ENCODE measurements around the gene SRMS.
A peak's percentile ranks its signal among the peaks of the same experiment; 100 is the strongest.

SRMS gene

GRCh38 chr20:63565021-63565698 lies 17.6 kb upstream of the SRMS start:
- H2AK5ac ChIP-seq (ENCODE audit: low read depth, low read length): no peak overlapping the region
- no peak overlapping the region for H4K91ac ChIP-seq (ENCODE audit: low read depth, low read length, poor library complexity)
- no peak overlapping the region for H3K14ac ChIP-seq (ENCODE audit: low read length)
- H2AFZ ChIP-seq (ENCODE audit: low read length): no peak overlapping the region
- H3K18ac ChIP-seq (ENCODE audit: low read length): peak overlapping the region; percentile 17
- no peak overlapping the region for H3K4ac ChIP-seq (ENCODE audit: low read length)
- H3K9ac ChIP-seq (ENCODE audit: low read depth, low read length, poor library complexity): peak overlapping the region; percentile 53
- no peak overlapping the region for H3K4me3 ChIP-seq (ENCODE audit: low read length in 2 of 2)
- H3K27me3 ChIP-seq (ENCODE audit: control insufficient read depth in 3 of 3, insufficient read depth in 3 of 3, low read depth in 1 of 3, low read length in 3 of 3): no peaks in the 10 kb centered on the region
- no peaks in the 10 kb centered on the region for H3K36me3 ChIP-seq (replicated peaks in 1 of 2; ENCODE audit: control insufficient read depth in 2 of 2, insufficient read depth in 2 of 2, low read length in 2 of 2)
- H3K4me1 ChIP-seq (ENCODE audit: control insufficient read depth in 2 of 2, insufficient read depth in 1 of 2, low read depth in 1 of 2, low read length in 2 of 2): no peaks in the 10 kb centered on the region
- peaks cover 1% of the 10 kb centered on the region for H3K79me1 ChIP-seq (ENCODE audit: low read depth, low read length)
- H2BK5ac ChIP-seq (ENCODE audit: low read length): peak overlapping the region; percentile 24
- H3K27ac ChIP-seq (replicated peaks; ENCODE audit: low read length): no peak overlapping the region
- WGBS, 2 donors (ENCODE audit: extremely low coverage in 2 of 2, insufficient read length in 2 of 2, insufficient replicate concordance in 1 of 2): no CpG with 5 or more reads among the region's 61 CpGs
- no peaks in the 10 kb centered on the region for H3K9me3 ChIP-seq (replicated peaks in 1 of 2; ENCODE audit: control insufficient read depth in 2 of 2, insufficient read depth in 1 of 2, low read depth in 1 of 2, low read length in 2 of 2)
- H3K4me2 ChIP-seq (ENCODE audit: insufficient read depth, low read length, poor library complexity, severe bottlenecking): no peak overlapping the region
- peak overlapping the region; percentile 85 for H3K23ac ChIP-seq (ENCODE audit: low read depth, low read length, poor library complexity)
- no peak overlapping the region for H2BK15ac ChIP-seq (ENCODE audit: low read length)
- no peak overlapping the region for H2BK12ac ChIP-seq (ENCODE audit: low read length)
- DNase-seq (ENCODE audit: low spot score): no peak
- no peak overlapping the region for H2BK120ac ChIP-seq (ENCODE audit: low read depth, low read length)
- no peak overlapping the region for H4K8ac ChIP-seq (ENCODE audit: low read depth, low read length)

DNA sequence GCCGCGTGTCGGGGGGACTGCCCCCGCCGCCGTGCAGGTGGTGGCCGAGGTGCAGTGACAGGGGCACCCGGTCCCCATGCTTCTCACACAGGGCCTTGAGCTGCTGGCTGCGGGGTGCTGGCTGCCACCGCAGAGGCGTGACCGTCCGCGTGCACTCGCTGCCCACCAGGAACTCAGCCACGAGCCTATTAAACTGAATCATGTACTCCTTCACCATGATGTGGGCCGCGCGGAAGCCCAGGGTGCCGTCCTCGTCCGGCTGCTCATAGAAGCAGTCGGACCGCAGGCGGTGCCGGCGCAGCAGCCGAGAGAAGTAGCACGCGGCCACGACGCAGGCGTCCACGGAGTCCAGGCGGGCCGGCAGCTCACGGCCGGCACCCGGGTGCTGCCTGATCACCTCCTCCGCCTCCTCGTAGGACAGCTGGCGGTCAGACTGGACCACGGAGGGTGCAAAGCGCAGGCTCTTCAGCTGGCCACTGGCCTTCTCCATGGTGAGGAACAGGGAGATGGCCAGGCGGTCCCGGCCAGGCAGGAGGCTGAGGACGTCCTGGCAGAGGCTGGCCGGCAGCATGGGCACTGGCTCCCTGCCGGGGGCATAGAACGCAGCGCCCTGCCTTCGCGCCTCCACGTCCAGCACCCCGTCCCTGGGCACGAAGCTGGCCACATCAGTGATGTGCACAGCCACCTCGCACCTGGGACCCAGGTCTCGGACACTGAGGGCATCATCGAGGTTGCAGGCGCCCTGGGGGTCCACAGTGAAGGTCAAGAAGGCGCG lies 16.7 kb upstream of the SRMS start:
- no peaks in the 10 kb centered on the region for H3K4me1 ChIP-seq (ENCODE audit: control insufficient read depth in 2 of 2, insufficient read depth in 1 of 2, low read depth in 1 of 2, low read length in 2 of 2)
- H2AFZ ChIP-seq (ENCODE audit: low read length): no peak overlapping the region
- H3K4me3 ChIP-seq (ENCODE audit: low read length in 2 of 2): no peak overlapping the region
- no peak for DNase-seq (ENCODE audit: low spot score)
- H3K27ac ChIP-seq (replicated peaks; ENCODE audit: low read length): no peak overlapping the region
- no peak overlapping the region for H2AK5ac ChIP-seq (ENCODE audit: low read depth, low read length)
- H2BK12ac ChIP-seq (ENCODE audit: low read length): peak overlapping the region; percentile 73
- H3K4me2 ChIP-seq (ENCODE audit: insufficient read depth, low read length, poor library complexity, severe bottlenecking): no peak overlapping the region
- no peaks in the 10 kb centered on the region for H3K27me3 ChIP-seq (ENCODE audit: control insufficient read depth in 3 of 3, insufficient read depth in 3 of 3, low read depth in 1 of 3, low read length in 3 of 3)
- H2BK15ac ChIP-seq (ENCODE audit: low read length): no peak overlapping the region
- peaks cover 1% of the 10 kb centered on the region for H3K79me1 ChIP-seq (ENCODE audit: low read depth, low read length)
- peak overlapping the region; percentile 66 for H2BK5ac ChIP-seq (ENCODE audit: low read length)
- H3K36me3 ChIP-seq (replicated peaks in 1 of 2; ENCODE audit: control insufficient read depth in 2 of 2, insufficient read depth in 2 of 2, low read length in 2 of 2): no peaks in the 10 kb centered on the region
- peak overlapping the region; percentile 85 for H3K23ac ChIP-seq (ENCODE audit: low read depth, low read length, poor library complexity)
- peak overlapping the region; percentile 82 for H4K8ac ChIP-seq (ENCODE audit: low read depth, low read length)
- H3K9me3 ChIP-seq (replicated peaks in 1 of 2; ENCODE audit: control insufficient read depth in 2 of 2, insufficient read depth in 1 of 2, low read depth in 1 of 2, low read length in 2 of 2): no peaks in the 10 kb centered on the region
- WGBS, 2 donors (ENCODE audit: extremely low coverage in 2 of 2, insufficient read length in 2 of 2, insufficient replicate concordance in 1 of 2): no CpG with 5 or more reads among the region's 62 CpGs
- no peak overlapping the region for H3K4ac ChIP-seq (ENCODE audit: low read length)
- no peak overlapping the region for H4K91ac ChIP-seq (ENCODE audit: low read depth, low read length, poor library complexity)
- H3K18ac ChIP-seq (ENCODE audit: low read length): peak overlapping the region; percentile 11
- H3K9ac ChIP-seq (ENCODE audit: low read depth, low read length, poor library complexity): peak overlapping the region; percentile 60
- H2BK120ac ChIP-seq (ENCODE audit: low read depth, low read length): no peak overlapping the region
- peak overlapping the region; percentile 4 for H3K14ac ChIP-seq (ENCODE audit: low read length)

DNA sequence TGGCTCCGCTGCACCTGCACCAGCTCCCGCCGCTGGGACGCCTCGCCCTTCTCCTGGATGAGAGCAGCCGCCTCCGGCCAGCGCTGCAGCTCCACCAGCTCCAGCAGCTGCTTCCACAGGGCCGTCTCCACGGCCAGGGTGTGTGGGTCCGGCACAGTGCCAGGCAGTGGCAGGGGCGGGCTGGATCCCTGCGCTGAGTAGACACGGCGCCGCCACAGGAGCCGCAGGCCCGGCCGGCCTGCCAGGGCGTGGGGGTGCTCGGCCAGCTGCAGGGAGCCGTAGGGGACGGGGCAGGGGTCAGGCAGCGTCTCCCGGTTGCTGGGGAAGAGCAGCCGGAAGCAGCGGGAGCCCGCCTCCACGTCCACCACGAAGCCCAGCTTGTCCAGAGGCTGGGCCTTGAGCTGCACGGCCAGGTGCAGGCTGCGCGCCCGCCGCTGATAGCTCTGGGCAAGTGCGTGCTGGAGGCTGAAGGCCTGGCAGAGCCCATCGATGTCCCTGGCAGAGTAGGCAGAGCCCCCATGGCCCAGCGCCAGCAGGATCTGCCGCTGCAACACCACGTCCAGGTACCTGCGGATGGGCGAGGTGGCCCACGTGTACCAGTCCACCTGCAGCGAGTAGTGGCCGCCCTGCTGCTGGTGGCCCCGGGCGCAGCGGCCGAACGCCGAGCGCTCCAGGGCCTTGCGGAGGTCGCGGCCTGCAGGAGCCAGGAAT lies 15.8 kb upstream of the SRMS start:
- H2BK120ac ChIP-seq (ENCODE audit: low read depth, low read length): no peak overlapping the region
- no peaks in the 10 kb centered on the region for H3K4me1 ChIP-seq (ENCODE audit: control insufficient read depth in 2 of 2, insufficient read depth in 1 of 2, low read depth in 1 of 2, low read length in 2 of 2)
- no peak overlapping the region for H3K14ac ChIP-seq (ENCODE audit: low read length)
- no peak overlapping the region for H4K91ac ChIP-seq (ENCODE audit: low read depth, low read length, poor library complexity)
- H3K36me3 ChIP-seq (replicated peaks in 1 of 2; ENCODE audit: control insufficient read depth in 2 of 2, insufficient read depth in 2 of 2, low read length in 2 of 2): no peaks in the 10 kb centered on the region
- H4K8ac ChIP-seq (ENCODE audit: low read depth, low read length): no peak overlapping the region
- peak overlapping the region; percentile 60 for H3K9ac ChIP-seq (ENCODE audit: low read depth, low read length, poor library complexity)
- no peak overlapping the region for H3K27ac ChIP-seq (replicated peaks; ENCODE audit: low read length)
- WGBS, 2 donors (ENCODE audit: extremely low coverage in 2 of 2, insufficient read length in 2 of 2, insufficient replicate concordance in 1 of 2): no CpG with 5 or more reads among the region's 55 CpGs
- peak overlapping the region; percentile 28 for H2AK5ac ChIP-seq (ENCODE audit: low read depth, low read length)
- no peaks in the 10 kb centered on the region for H3K27me3 ChIP-seq (ENCODE audit: control insufficient read depth in 3 of 3, insufficient read depth in 3 of 3, low read depth in 1 of 3, low read length in 3 of 3)
- no peak overlapping the region for H3K4me2 ChIP-seq (ENCODE audit: insufficient read depth, low read length, poor library complexity, severe bottlenecking)
- no peak overlapping the region for H3K18ac ChIP-seq (ENCODE audit: low read length)
- H2BK12ac ChIP-seq (ENCODE audit: low read length): no peak overlapping the region
- peaks cover 1% of the 10 kb centered on the region for H3K79me1 ChIP-seq (ENCODE audit: low read depth, low read length)
- H3K23ac ChIP-seq (ENCODE audit: low read depth, low read length, poor library complexity): peak overlapping the region; percentile 55
- no peak overlapping the region for H2AFZ ChIP-seq (ENCODE audit: low read length)
- no peaks in the 10 kb centered on the region for H3K9me3 ChIP-seq (replicated peaks in 1 of 2; ENCODE audit: control insufficient read depth in 2 of 2, insufficient read depth in 1 of 2, low read depth in 1 of 2, low read length in 2 of 2)
- no peak overlapping the region for H3K4ac ChIP-seq (ENCODE audit: low read length)
- DNase-seq (ENCODE audit: low spot score): no peak
- peak overlapping the region; percentile 66 for H2BK5ac ChIP-seq (ENCODE audit: low read length)
- no peak overlapping the region for H3K4me3 ChIP-seq (ENCODE audit: low read length in 2 of 2)
- no peak overlapping the region for H2BK15ac ChIP-seq (ENCODE audit: low read length)
